Parathyroid adenoma (tissue), 2 donors: ENCODE data around the gene LSM6.

Source experiments
- H2AFZ ChIP-seq: fragments of 300-600 bp; sonication (generic); one replicate; pipeline ENCODE4 v1.7.0; 2017; ENCODE audit warnings: antibody characterized with exemption, mild to moderate bottlenecking
- H3K27ac ChIP-seq: fragments of 300-600 bp; sonication (generic); one replicate; pipeline ENCODE4 v1.7.0; 2017
- H3K27me3 ChIP-seq: fragments of 300-600 bp; sonication (generic); one replicate; pipeline ENCODE4 v1.7.0; 2017; ENCODE audit warnings: low read length; ENCODE audit not compliant: control insufficient read depth, insufficient read depth
- H3K36me3 ChIP-seq: fragments of 300-600 bp; sonication (generic); one replicate; pipeline ENCODE4 v1.7.0; 2017; ENCODE audit warnings: low read length; ENCODE audit not compliant: control insufficient read depth, insufficient read depth
- H3K4me1 ChIP-seq: fragments of 300-600 bp; sonication (generic); one replicate; pipeline ENCODE4 v1.7.0; 2017; ENCODE audit warnings: control low read depth
- H3K4me2 ChIP-seq: fragments of 300-600 bp; sonication (generic); one replicate; pipeline ENCODE4 v1.7.0; 2017; ENCODE audit warnings: low read length
- H3K4me3 ChIP-seq: fragments of 300-600 bp; sonication (generic); one replicate; pipeline ENCODE4 v1.7.0; 2017; ENCODE audit warnings: low read depth, low read length
- H3K79me2 ChIP-seq: fragments of 300-600 bp; sonication (generic); one replicate; pipeline ENCODE4 v1.7.0; 2017; ENCODE audit warnings: control low read depth
- H3K9ac ChIP-seq: fragments of 300-600 bp; sonication (generic); one replicate; pipeline ENCODE4 v1.7.0; 2017; ENCODE audit warnings: mild to moderate bottlenecking
- H3K9me3 ChIP-seq: fragments of 300-600 bp; sonication (generic); one replicate; pipeline ENCODE4 v1.7.0; 2017; ENCODE audit warnings: low read length; ENCODE audit not compliant: control insufficient read depth
- TF ChIP-seq, protein P1 (sequence below): fragments of 300-600 bp; sonication (generic); IDR thresholded peaks from one replicate; pipeline ENCODE4 v1.7.0; 2017; ENCODE audit warnings: antibody characterized with exemption, mild to moderate bottlenecking
- donor health status: primary hyperparathyroidism.

LSM6 gene

DNA sequence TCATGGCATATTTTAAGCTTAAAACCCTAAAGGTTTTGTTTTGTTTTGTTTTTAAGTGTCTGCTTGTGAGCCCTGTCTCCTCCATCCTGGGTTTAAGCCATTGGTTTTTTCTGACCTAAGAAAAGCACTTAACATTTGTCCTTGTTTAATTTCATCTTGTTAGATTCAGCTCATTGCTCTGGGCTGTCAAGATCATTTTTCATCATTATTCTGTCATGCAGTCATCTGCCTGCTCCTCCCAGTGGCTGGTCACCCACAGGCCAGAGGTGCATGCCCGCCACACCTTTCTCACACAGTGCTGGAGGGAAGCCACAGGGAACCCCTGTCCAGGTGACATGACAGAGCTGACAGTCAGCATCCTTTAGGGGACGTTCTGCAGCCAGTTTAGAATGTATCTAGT, 27.1 kb downstream of the LSM6 start:
- H3K27ac ChIP-seq, result no peak overlapping the region
- H3K4me1 ChIP-seq, result no peaks in the 10 kb centered on the region
- H3K9me3 ChIP-seq, result no peaks in the 10 kb centered on the region
- no peak overlapping the region for H3K9ac ChIP-seq
- no peaks in the 10 kb centered on the region for H3K79me2 ChIP-seq
- no peaks in the 10 kb centered on the region for H3K36me3 ChIP-seq
- H3K27me3 ChIP-seq, result no peaks in the 10 kb centered on the region
- TF ChIP-seq, protein P1, sequence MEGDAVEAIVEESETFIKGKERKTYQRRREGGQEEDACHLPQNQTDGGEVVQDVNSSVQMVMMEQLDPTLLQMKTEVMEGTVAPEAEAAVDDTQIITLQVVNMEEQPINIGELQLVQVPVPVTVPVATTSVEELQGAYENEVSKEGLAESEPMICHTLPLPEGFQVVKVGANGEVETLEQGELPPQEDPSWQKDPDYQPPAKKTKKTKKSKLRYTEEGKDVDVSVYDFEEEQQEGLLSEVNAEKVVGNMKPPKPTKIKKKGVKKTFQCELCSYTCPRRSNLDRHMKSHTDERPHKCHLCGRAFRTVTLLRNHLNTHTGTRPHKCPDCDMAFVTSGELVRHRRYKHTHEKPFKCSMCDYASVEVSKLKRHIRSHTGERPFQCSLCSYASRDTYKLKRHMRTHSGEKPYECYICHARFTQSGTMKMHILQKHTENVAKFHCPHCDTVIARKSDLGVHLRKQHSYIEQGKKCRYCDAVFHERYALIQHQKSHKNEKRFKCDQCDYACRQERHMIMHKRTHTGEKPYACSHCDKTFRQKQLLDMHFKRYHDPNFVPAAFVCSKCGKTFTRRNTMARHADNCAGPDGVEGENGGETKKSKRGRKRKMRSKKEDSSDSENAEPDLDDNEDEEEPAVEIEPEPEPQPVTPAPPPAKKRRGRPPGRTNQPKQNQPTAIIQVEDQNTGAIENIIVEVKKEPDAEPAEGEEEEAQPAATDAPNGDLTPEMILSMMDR, result no peak
- H3K4me3 ChIP-seq, result no peak overlapping the region
- H3K4me2 ChIP-seq, result no peak overlapping the region
- H2AFZ ChIP-seq, result no peak overlapping the region

DNA sequence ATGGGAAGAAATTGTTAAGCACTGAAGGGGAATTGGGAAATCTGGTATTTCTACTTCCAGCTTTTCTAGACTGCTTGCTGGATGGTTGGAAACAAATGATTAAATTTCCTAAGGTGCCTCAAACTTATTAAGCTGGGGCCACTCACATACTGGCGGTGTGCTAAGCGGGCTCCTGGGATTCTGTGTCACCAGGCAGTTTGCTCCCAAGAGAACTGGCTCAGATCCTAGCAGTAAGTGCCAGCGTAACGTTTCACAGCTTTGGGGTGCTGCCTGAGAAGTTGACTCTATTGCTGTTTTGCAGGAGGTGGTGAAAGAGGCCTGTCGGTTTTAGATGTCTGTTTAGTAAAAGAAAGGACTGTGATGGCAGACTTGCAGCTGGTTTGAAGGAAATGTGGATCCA, 31.9 kb downstream of the LSM6 start:
- Histone ChIP-seq H3K27ac (no peak overlapping the region), H3K36me3 (no peaks in the 10 kb centered on the region), H3K9me3 (no peaks in the 10 kb centered on the region), H3K9ac (no peak overlapping the region), H3K4me1 (no peaks in the 10 kb centered on the region), H3K4me2 (no peak overlapping the region), H2AFZ (no peak overlapping the region), H3K27me3 (no peaks in the 10 kb centered on the region), H3K79me2 (no peaks in the 10 kb centered on the region), H3K4me3 (no peak overlapping the region)
- TF ChIP-seq, protein P1, result no peak

DNA sequence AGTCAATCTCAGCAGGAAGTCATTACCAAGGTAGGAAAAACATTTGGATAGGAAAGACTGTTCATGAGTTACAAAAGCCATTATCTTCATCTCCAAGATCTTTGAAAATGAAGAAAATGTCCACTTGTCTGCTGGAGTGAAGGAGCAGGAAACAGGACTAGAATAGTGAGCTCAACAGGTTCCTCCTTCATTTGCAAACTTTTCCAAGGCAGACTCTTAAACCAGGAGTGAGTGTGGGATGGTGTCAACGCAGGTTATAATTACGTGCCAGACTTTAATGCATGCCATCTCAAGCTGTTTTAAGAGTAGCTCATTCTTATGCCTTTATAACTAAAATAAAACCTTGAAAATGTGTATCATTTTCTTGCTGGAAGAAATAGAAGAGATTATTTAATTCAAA, 35.4 kb downstream of the LSM6 start:
- Histone ChIP-seq H3K79me2 (no peaks in the 10 kb centered on the region), H2AFZ (no peak overlapping the region), H3K4me1 (no peaks in the 10 kb centered on the region), H3K27ac (no peak overlapping the region), H3K27me3 (no peaks in the 10 kb centered on the region), H3K36me3 (no peaks in the 10 kb centered on the region), H3K4me3 (no peak overlapping the region), H3K9me3 (no peaks in the 10 kb centered on the region), H3K9ac (no peak overlapping the region), H3K4me2 (no peak overlapping the region)
- TF ChIP-seq, protein P1, result no peak

DNA sequence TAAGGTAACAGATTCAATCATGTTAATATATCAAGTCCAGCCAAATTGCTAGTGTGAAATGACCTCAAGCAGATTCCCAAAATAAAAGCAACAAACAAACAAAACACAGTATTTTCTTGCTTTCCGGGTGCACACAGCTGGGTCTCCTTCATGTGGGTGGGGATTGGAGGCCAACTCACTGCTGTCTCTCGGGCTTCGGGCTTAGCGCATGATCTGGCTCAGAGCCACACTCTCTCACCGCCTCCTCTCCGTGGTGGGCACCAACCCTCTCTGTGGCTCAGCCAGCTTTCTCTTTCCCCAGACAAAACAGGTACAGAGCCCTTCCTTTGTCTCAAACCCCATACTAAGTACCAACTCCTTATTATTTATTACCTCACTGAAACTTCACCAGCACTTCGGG, 35.9 kb downstream of the LSM6 start:
- Histone ChIP-seq H3K36me3 (no peaks in the 10 kb centered on the region), H3K4me3 (no peak overlapping the region), H3K27me3 (no peaks in the 10 kb centered on the region), H3K9ac (no peak overlapping the region), H2AFZ (no peak overlapping the region), H3K27ac (no peak overlapping the region), H3K4me1 (no peaks in the 10 kb centered on the region), H3K79me2 (no peaks in the 10 kb centered on the region), H3K4me2 (no peak overlapping the region), H3K9me3 (no peaks in the 10 kb centered on the region)
- TF ChIP-seq, protein P1, result no peak

DNA sequence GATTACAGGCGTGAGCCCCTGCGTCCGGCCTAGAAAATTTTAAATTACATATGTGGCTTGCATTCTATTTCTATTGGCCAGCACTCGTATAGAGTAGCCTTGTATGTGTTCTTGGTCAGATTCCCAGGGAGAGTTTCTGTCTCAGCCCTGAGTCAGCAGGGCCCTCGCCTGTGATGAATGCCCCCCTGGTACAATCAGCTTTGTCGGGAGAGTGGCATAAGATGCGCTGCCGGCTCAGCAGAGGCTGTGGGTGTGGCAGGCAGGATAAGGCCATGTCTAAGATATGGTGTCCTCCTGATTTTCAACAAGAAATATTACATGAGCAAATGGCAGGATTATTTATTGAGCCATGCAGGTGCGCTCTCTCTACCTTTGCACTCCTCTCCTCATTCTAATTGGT, 37.3 kb downstream of the LSM6 start:
- H2AFZ ChIP-seq, result no peak overlapping the region
- TF ChIP-seq, protein P1, result no peak
- H3K4me1 ChIP-seq, result no peaks in the 10 kb centered on the region
- no peak overlapping the region for H3K27ac ChIP-seq
- H3K4me3 ChIP-seq, result no peak overlapping the region
- no peaks in the 10 kb centered on the region for H3K79me2 ChIP-seq
- H3K9me3 ChIP-seq, result no peaks in the 10 kb centered on the region
- H3K27me3 ChIP-seq, result no peaks in the 10 kb centered on the region
- H3K36me3 ChIP-seq, result no peaks in the 10 kb centered on the region
- no peak overlapping the region for H3K9ac ChIP-seq
- no peak overlapping the region for H3K4me2 ChIP-seq
